Vagina (tissue), 2 donors: ENCODE measurements around the gene CTSA.

Source experiments
- POLR2A ChIP-seq, 2 donors: fragments of 450-650 bp; IDR thresholded peaks; one replicate each; pipeline ENCODE4 v1.6.1; 2017; ENCODE audit warnings: antibody characterized with exemption in 2 of 2, mild to moderate bottlenecking in 2 of 2, moderate library complexity in 2 of 2
- POLR2AphosphoS5 ChIP-seq, 2 donors: sonication (generic); formaldehyde crosslinking; IDR thresholded peaks; one replicate each; pipeline ENCODE4 v1.9.0; 2017; ENCODE audit warnings: antibody characterized with exemption in 2 of 2, mild to moderate bottlenecking in 2 of 2, low read depth in 1 of 2; ENCODE audit not compliant: insufficient read depth in 1 of 2
- TF ChIP-seq, protein P1 (sequence below), 3 experiments: fragments of 450-650 bp in 2 of 3; fragments of 200-600 bp in 1 of 3; sonication (generic) in 1 of 3; IDR thresholded peaks; one replicate each; pipeline ENCODE4 v1.5.1; 2017 to 2019; ENCODE audit warnings: antibody characterized with exemption in 3 of 3, mild to moderate bottlenecking in 2 of 3, moderate library complexity in 2 of 3

GRCh38 chr20:45874576-45874975 lies 16.6 kb upstream of the CTSA start:
- TF ChIP-seq POLR2AphosphoS5 (IDR thresholded peaks at IDR 0.05; ENCODE audit: insufficient read depth in 1 of 2, low read depth in 1 of 2), result no peak
- TF ChIP-seq, protein P1, sequence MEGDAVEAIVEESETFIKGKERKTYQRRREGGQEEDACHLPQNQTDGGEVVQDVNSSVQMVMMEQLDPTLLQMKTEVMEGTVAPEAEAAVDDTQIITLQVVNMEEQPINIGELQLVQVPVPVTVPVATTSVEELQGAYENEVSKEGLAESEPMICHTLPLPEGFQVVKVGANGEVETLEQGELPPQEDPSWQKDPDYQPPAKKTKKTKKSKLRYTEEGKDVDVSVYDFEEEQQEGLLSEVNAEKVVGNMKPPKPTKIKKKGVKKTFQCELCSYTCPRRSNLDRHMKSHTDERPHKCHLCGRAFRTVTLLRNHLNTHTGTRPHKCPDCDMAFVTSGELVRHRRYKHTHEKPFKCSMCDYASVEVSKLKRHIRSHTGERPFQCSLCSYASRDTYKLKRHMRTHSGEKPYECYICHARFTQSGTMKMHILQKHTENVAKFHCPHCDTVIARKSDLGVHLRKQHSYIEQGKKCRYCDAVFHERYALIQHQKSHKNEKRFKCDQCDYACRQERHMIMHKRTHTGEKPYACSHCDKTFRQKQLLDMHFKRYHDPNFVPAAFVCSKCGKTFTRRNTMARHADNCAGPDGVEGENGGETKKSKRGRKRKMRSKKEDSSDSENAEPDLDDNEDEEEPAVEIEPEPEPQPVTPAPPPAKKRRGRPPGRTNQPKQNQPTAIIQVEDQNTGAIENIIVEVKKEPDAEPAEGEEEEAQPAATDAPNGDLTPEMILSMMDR (IDR thresholded peaks at IDR 0.05), result no peak
- no peak for TF ChIP-seq POLR2A (IDR thresholded peaks at IDR 0.05)
